SK-N-SH treated with all-trans-retinoic acid at 6 μM for 48 hours (cell line): Measurements from ENCODE around the gene NPLOC4.

ENCODE experiments used
- CSDC2 ChIP-seq: fragments of 250-450 bp; sonication (Bioruptor Pico); IDR thresholded peaks from 2 replicates; pipeline ENCODE4 v1.5.0; 2020; ENCODE audit warnings: mild to moderate bottlenecking, moderate library complexity
- OSR1 ChIP-seq: fragments of 250-450 bp; sonication (Bioruptor Pico); IDR thresholded peaks from 2 replicates; pipeline ENCODE4 v1.8.0; 2022; ENCODE audit warnings: moderate library complexity, mild to moderate bottlenecking, inconsistent platforms
- PATZ1 ChIP-seq: fragments of 250-450 bp; sonication (Bioruptor Pico); IDR thresholded peaks from 2 replicates; pipeline ENCODE4 v1.8.0; 2020; ENCODE audit warnings: mild to moderate bottlenecking, moderate library complexity, borderline replicate concordance
- RARB ChIP-seq: fragments of 250-450 bp; sonication (Bioruptor Pico); IDR thresholded peaks from 2 replicates; pipeline ENCODE4 v1.8.0; 2021; ENCODE audit warnings: mild to moderate bottlenecking, moderate library complexity
- ZFP3 ChIP-seq: fragments of 250-450 bp; sonication (Bioruptor Pico); IDR thresholded peaks from 2 replicates; pipeline ENCODE4 v1.5.0; 2020; ENCODE audit warnings: mild to moderate bottlenecking, moderate library complexity

- TF ChIP-seq RARB (CRISPR knock-in tag) (no peak), OSR1 (CRISPR knock-in tag) (no peak), PATZ1 (CRISPR knock-in tag) (no peak), ZFP3 (no peak), CSDC2 (CRISPR knock-in tag) (no peak)
These were observed 123.0 kb downstream of the NPLOC4 start for GRCh38 chr17:81513753-81514488.
